GM12878 (cell line): ENCODE data around the gene CACNA2D3. TPM values are rescaled to one million over a fixed set of nuclear protein-coding genes. Genes with fewer than 3 reads are reported as not detected.

Source experiments
- ATAC-seq: fragments of 200-7000 bp; cut with Tn5 transposase; 3 replicates; pipeline ENCODE4 v1.9.1; 2020; ENCODE audit warnings: mild to moderate bottlenecking, moderate library complexity
- BruUV-seq: library from RNA; stranded (reverse); fragments of 400-500 nt; replicated peaks from 2 replicates; lab custom pipeline; 2021; lab: Mats Ljungman, UMichigan
- CTCF ChIA-PET: fragments of 300-600 bp; sonication (Branson Sonifier 250); formaldehyde crosslinking; extraction: SDS; loops from one replicate; lab custom pipeline; 2021; ENCODE audit warnings: inconsistent platforms; lab: Yijun Ruan, JAX
- POLR2A ChIA-PET: fragments of 350-600 bp; formaldehyde crosslinking; extraction: SDS; loops from one replicate; lab custom pipeline; 2021; ENCODE audit warnings: inconsistent platforms; lab: Charles Lee
- RAD21 ChIA-PET: fragments of 300-600 bp; sonication (Branson Sonifier 250); formaldehyde crosslinking; loops from one replicate; lab custom pipeline; 2023; ENCODE audit warnings: antibody characterized with exemption; ENCODE audit not compliant: unreplicated experiment; lab: Charles Lee
- SMC1A ChIA-PET: fragments of 300-600 bp; sonication (Branson Sonifier 250); formaldehyde crosslinking; loops from one replicate; lab custom pipeline; 2023; ENCODE audit not compliant: unreplicated experiment, uncharacterized antibody; lab: Charles Lee
- DNase-seq: peaks from one replicate; pipeline ENCODE4 v3.0.0-alpha.2; 2011; ENCODE audit warnings: low read depth, low spot score
- FAIRE-seq: peaks from 3 replicates; lab custom pipeline; 2011; peaks lifted over from hg19 to GRCh38; lab: Jason Lieb, UNC
- H2AFZ ChIP-seq: 2 replicates; pipeline ENCODE4 v1.6.0; 2011; ENCODE audit warnings: low read depth, low read length, control low read depth; ENCODE audit not compliant: control insufficient read depth
- H3K27ac ChIP-seq: 2 replicates; pipeline ENCODE4 v1.5.1; 2011; ENCODE audit warnings: control low read depth; ENCODE audit not compliant: control insufficient read depth, insufficient read depth
- H3K27me3 ChIP-seq, 2 experiments: replicated peaks in 1 of 2; 2 replicates each; pipeline versions ENCODE4 v1.6.0 to v1.6.1; 2011; ENCODE audit warnings: low read length in 1 of 2; ENCODE audit not compliant: control insufficient read depth in 2 of 2, insufficient read depth in 2 of 2
- H3K36me3 ChIP-seq, 2 experiments: 2 replicates each; pipeline ENCODE4 v1.5.1; 2011; ENCODE audit warnings: low read length in 1 of 2; ENCODE audit not compliant: control insufficient read depth in 2 of 2, insufficient read depth in 2 of 2
- H3K4me1 ChIP-seq: 2 replicates; pipeline ENCODE4 v1.6.1; 2011; ENCODE audit warnings: mild to moderate bottlenecking, low read length, moderate library complexity, mixed read lengths; ENCODE audit not compliant: control insufficient read depth, insufficient read depth
- H3K4me2 ChIP-seq: 2 replicates; pipeline ENCODE4 v1.6.0; 2011; ENCODE audit warnings: control low read depth; ENCODE audit not compliant: control insufficient read depth, insufficient read depth
- H3K4me3 ChIP-seq: fragments of 200-600 bp; sonication (generic); 2 replicates; pipeline ENCODE4 v1.5.1; 2016
- H3K79me2 ChIP-seq: 2 replicates; pipeline ENCODE4 v1.6.0; 2011; ENCODE audit warnings: low read length; ENCODE audit not compliant: control insufficient read depth, insufficient read depth
- H3K9ac ChIP-seq: 2 replicates; pipeline ENCODE4 v1.8.0; 2011; ENCODE audit warnings: low read length, control low read depth, mixed read lengths; ENCODE audit not compliant: control insufficient read depth, insufficient read depth
- H3K9me3 ChIP-seq: replicated peaks from 3 replicates; pipeline ENCODE4 v1.5.1; 2011; ENCODE audit warnings: mild to moderate bottlenecking, low read length; ENCODE audit not compliant: control insufficient read depth, insufficient read depth
- H4K20me1 ChIP-seq: 2 replicates; pipeline ENCODE4 v1.6.0; 2011; ENCODE audit not compliant: control insufficient read depth, insufficient read depth
- NFYB ChIP-seq: IDR thresholded peaks from 2 replicates; pipeline ENCODE4 v1.6.1; 2011; ENCODE audit warnings: low read depth, mild to moderate bottlenecking, low read length, improper control_type of control experiment, moderate library complexity; ENCODE audit not compliant: insufficient read depth
- NR2C2 ChIP-seq: IDR thresholded peaks from 2 replicates; pipeline ENCODE4 v1.6.1; 2011; ENCODE audit warnings: borderline replicate concordance, low read depth; ENCODE audit not compliant: control insufficient read depth, insufficient read length
- ZNF384 ChIP-seq: IDR thresholded peaks from 2 replicates; pipeline ENCODE4 v1.6.1; 2012; ENCODE audit warnings: low read depth, mild to moderate bottlenecking, low read length, improper control_type of control experiment, borderline replicate concordance
- WGBS: methylation state at CpG from one replicate; pipeline ENCODE4 v1.1.6; 2016; ENCODE audit warnings: low lambda C conversion rate; ENCODE audit not compliant: insufficient replicate concordance, insufficient coverage; ENCODE audit errors: missing lambda C conversion rate; 5-methylcytosine and 5-hydroxymethylcytosine counted together
- in situ Hi-C: fragments of 300-500 bp; cut with MboI; formaldehyde crosslinking; loops from 9 replicates; pipeline ENCODE4 v1.14.3; 2018; ENCODE audit warnings: mixed read lengths
- intact Hi-C: fragments of 100-400 bp; cut with micrococcal nuclease; formaldehyde crosslinking; loops from one replicate; pipeline ENCODE4 v1.14.2; 2022; ENCODE audit not compliant: unreplicated experiment
- polyA plus RNA-seq, 11 experiments: library from polyadenylated mRNA; depleted of rRNA in 4 of 11; unstranded in 6 of 11; stranded (reverse) in 5 of 11; fragments of >200 nt; fragmentation: Nextera tagmentation in 4 of 11; fragmentation: Illumina TruSeq in 1 of 11; extraction: Ambion mirVana in 4 of 11; extraction: Trizol in 1 of 11; gene quantifications; 1 replicate in 1 of 11; 2 replicates in 10 of 11; pipeline versions ENCODE4 v1.2.1 to v1.2.3, GENCODE V29; 2011 to 2016; ENCODE audit warnings: inconsistent platforms in 2 of 11, missing spikeins in 2 of 11, low read depth in 1 of 11
- total RNA-seq, 4 experiments: library from RNA; depleted of rRNA in 3 of 4; stranded (reverse); fragments of >200 nt in 3 of 4; fragmentation: Illumina TruSeq in 1 of 4; extraction: Trizol in 1 of 4; gene quantifications; 2 replicates each; pipeline versions ENCODE4 v1.2.1 to v1.2.3, GENCODE V29; 2013 to 2021
- TF ChIP-seq, protein P1 (sequence below): fragments of 450-650 bp; IDR thresholded peaks from 2 replicates; pipeline ENCODE4 v1.6.1; 2017; ENCODE audit warnings: low read depth, mild to moderate bottlenecking, moderate library complexity
- TF ChIP-seq, protein P2 (sequence below): fragments of 450-650 bp; IDR thresholded peaks from 2 replicates; pipeline ENCODE4 v1.6.1; 2017; ENCODE audit warnings: mild to moderate bottlenecking

Gene CACNA2D3
- total and polyA plus RNA-seq, 10 of the 15 experiments (the other 5 are each of a cell fraction or from before 2014, with no cell fraction given) = not detected

DNA sequence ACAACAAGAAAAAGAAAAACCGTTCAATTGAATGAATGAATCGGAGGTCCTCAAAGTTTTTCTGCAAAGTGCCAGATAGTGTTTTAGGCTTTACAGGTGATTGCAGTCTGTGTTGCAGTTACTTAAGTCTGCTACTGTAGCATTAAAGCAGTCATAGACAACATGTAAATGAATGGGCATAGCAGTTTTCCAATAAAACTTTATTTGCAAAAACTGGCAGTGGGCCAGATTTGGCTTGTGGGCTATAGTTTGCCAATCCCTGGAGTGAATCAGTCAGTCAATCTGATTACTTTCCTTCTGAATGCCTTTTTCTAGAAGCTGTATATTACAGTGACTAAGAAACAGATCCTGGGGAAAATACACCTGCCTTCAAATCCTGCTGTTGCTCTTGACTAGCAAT lies 562.9 kb downstream of the CACNA2D3 start:
- no peak for FAIRE-seq
- Histone ChIP-seq H4K20me1 (no peaks in the 10 kb centered on the region), H3K4me1 (no peaks in the 10 kb centered on the region), H3K4me2 (no peak overlapping the region), H3K36me3 (no peaks in the 10 kb centered on the region), H2AFZ (no peak overlapping the region), H3K4me3 (no peak overlapping the region), H3K9ac (no peak overlapping the region), H3K79me2 (no peaks in the 10 kb centered on the region), H3K27ac (no peak overlapping the region), H3K27me3 (no peaks in the 10 kb centered on the region), H3K9me3 (no peaks in the 10 kb centered on the region)
- SMC1A ChIA-PET = interaction anchor here (0.7 kb wide), 1 partner anchor 119 kb away, joined by 3 read pairs; no protein-coding TSS in a partner anchor
- POLR2A ChIA-PET = no interaction called here
- no peak for TF ChIP-seq NR2C2
- no peak for TF ChIP-seq NFYB
- TF ChIP-seq, protein P1, sequence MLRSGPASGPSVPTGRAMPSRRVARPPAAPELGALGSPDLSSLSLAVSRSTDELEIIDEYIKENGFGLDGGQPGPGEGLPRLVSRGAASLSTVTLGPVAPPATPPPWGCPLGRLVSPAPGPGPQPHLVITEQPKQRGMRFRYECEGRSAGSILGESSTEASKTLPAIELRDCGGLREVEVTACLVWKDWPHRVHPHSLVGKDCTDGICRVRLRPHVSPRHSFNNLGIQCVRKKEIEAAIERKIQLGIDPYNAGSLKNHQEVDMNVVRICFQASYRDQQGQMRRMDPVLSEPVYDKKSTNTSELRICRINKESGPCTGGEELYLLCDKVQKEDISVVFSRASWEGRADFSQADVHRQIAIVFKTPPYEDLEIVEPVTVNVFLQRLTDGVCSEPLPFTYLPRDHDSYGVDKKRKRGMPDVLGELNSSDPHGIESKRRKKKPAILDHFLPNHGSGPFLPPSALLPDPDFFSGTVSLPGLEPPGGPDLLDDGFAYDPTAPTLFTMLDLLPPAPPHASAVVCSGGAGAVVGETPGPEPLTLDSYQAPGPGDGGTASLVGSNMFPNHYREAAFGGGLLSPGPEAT = no peak
- TF ChIP-seq ZNF384 = no peak
- intact Hi-C loops = no loop called here
- no TSS peak for BruUV-seq
- 61% methylated on average over 2 of the region's 2 CpGs for WGBS
- CTCF ChIA-PET = no interaction called here
- DNase-seq = no peak
- RAD21 ChIA-PET = no interaction called here
- in situ Hi-C loops = no loop called here
- ATAC-seq = no peak

DNA sequence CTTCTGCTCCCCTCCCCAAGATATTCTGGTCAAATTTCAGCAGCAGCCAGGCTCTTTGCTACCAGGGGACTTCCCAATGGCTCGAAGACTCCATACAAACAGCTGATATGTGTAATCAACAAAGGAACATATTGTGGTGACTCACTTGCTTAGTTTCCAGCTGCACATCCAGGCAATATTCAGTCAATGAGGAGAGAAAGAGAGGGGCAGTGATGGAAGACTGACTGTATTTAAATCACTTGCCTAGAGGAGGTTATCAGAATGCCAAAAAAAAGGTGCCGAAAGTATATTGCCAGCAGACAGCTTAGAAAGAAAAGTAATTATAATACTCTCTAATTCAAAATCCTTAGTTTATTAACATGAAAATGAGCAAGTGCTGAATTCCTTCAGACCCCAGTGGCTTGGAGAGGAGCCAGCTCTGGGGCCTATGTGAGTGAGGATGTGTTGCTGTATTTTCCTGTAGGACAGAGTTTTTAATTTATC lies 569.0 kb downstream of the CACNA2D3 start:
- no peak for DNase-seq
- H3K27ac ChIP-seq = no peak overlapping the region
- CTCF ChIA-PET = interaction anchor here (0.9 kb wide), 1 partner anchor 12 kb away, joined by 3 read pairs; no protein-coding TSS in a partner anchor
- TF ChIP-seq, protein P2, sequence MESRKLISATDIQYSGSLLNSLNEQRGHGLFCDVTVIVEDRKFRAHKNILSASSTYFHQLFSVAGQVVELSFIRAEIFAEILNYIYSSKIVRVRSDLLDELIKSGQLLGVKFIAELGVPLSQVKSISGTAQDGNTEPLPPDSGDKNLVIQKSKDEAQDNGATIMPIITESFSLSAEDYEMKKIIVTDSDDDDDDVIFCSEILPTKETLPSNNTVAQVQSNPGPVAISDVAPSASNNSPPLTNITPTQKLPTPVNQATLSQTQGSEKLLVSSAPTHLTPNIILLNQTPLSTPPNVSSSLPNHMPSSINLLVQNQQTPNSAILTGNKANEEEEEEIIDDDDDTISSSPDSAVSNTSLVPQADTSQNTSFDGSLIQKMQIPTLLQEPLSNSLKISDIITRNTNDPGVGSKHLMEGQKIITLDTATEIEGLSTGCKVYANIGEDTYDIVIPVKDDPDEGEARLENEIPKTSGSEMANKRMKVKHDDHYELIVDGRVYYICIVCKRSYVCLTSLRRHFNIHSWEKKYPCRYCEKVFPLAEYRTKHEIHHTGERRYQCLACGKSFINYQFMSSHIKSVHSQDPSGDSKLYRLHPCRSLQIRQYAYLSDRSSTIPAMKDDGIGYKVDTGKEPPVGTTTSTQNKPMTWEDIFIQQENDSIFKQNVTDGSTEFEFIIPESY = no peak
- H3K9me3 ChIP-seq = no peaks in the 10 kb centered on the region
- no peak overlapping the region for H3K4me2 ChIP-seq
- FAIRE-seq = no peak
- intact Hi-C loops (no loop called here), in situ Hi-C loops (no loop called here)
- no peak for ATAC-seq
- H3K27me3 ChIP-seq = no peaks in the 10 kb centered on the region
- no peaks in the 10 kb centered on the region for H3K4me1 ChIP-seq
- no peaks in the 10 kb centered on the region for H3K79me2 ChIP-seq
- no peaks in the 10 kb centered on the region for H4K20me1 ChIP-seq
- no peak overlapping the region for H3K4me3 ChIP-seq
- SMC1A ChIA-PET = no interaction called here
- BruUV-seq = no TSS peak
- 26% methylated on average over 2 of the region's 2 CpGs for WGBS
- POLR2A ChIA-PET = no interaction called here
- no peak overlapping the region for H2AFZ ChIP-seq
- RAD21 ChIA-PET = no interaction called here
- H3K9ac ChIP-seq = no peak overlapping the region
- no peaks in the 10 kb centered on the region for H3K36me3 ChIP-seq
